Nephron (organoid): ENCODE results near the gene SLC39A1.

Experiments
- H3K27ac Mint-ChIP-seq, 3 experiments: 2 replicates each; pipeline ENCODE4 v1.8.0; 2020; ENCODE audit warnings: mixed read lengths in 3 of 3, mild to moderate bottlenecking in 2 of 3, moderate library complexity in 1 of 3
- H3K27me3 Mint-ChIP-seq: 2 replicates; pipeline ENCODE4 v1.8.0; 2021; ENCODE audit warnings: low read depth, mild to moderate bottlenecking, moderate library complexity, mixed read lengths
- H3K36me3 Mint-ChIP-seq: 2 replicates; pipeline ENCODE4 v1.8.0; 2020; ENCODE audit warnings: low read depth, mixed read lengths
- H3K4me1 Mint-ChIP-seq: 2 replicates; pipeline ENCODE4 v1.8.0; 2020; ENCODE audit warnings: mixed read lengths
- H3K4me3 Mint-ChIP-seq, 3 experiments: 2 replicates each; pipeline ENCODE4 v1.8.0; 2020; ENCODE audit warnings: mild to moderate bottlenecking in 3 of 3, mixed read lengths in 3 of 3, moderate library complexity in 2 of 3
- H3K9me3 Mint-ChIP-seq: 2 replicates; pipeline ENCODE4 v1.8.0; 2020; ENCODE audit warnings: mixed read lengths
- TF ChIP-seq, protein P1 (sequence below), 3 experiments: fragments of 200-600 bp; sonication (generic); IDR thresholded peaks; one replicate each; pipeline ENCODE4 v1.5.0; 2021; ENCODE audit warnings: antibody characterized with exemption in 3 of 3; ENCODE audit not compliant: unreplicated experiment in 3 of 3

The SLC39A1 gene

DNA sequence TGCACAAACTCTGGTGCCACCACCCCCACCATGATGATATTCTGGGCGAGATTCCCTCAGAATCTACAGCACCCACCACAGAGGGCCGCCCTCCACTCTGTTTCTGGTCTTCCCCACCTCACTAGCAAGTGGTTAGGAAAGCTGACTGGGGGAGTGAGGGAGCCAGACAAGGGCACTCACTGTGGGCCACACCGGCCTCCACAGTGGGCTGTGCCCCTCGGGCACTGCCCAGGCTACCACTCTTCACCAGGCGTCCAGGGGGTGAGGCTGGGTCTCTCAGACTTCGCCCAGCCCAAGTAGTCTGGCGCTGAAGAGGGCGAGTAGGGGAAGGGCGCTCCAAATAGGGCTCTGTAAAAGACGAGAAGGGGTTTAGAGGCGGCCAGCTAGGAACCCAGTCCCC is 29.4 kb downstream of the SLC39A1 start:
- peaks cover 45% of the 10 kb centered on the region for H3K36me3 Mint-ChIP-seq
- no peak overlapping the region for H3K27ac Mint-ChIP-seq
- TF ChIP-seq, protein P1, sequence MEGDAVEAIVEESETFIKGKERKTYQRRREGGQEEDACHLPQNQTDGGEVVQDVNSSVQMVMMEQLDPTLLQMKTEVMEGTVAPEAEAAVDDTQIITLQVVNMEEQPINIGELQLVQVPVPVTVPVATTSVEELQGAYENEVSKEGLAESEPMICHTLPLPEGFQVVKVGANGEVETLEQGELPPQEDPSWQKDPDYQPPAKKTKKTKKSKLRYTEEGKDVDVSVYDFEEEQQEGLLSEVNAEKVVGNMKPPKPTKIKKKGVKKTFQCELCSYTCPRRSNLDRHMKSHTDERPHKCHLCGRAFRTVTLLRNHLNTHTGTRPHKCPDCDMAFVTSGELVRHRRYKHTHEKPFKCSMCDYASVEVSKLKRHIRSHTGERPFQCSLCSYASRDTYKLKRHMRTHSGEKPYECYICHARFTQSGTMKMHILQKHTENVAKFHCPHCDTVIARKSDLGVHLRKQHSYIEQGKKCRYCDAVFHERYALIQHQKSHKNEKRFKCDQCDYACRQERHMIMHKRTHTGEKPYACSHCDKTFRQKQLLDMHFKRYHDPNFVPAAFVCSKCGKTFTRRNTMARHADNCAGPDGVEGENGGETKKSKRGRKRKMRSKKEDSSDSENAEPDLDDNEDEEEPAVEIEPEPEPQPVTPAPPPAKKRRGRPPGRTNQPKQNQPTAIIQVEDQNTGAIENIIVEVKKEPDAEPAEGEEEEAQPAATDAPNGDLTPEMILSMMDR (IDR thresholded peaks at IDR 0.05; ENCODE audit: unreplicated experiment in 3 of 3) = no peak
- H3K4me3 Mint-ChIP-seq = no peak overlapping the region
- H3K4me1 Mint-ChIP-seq = no peaks in the 10 kb centered on the region
- H3K27me3 Mint-ChIP-seq = no peaks in the 10 kb centered on the region
- no peaks in the 10 kb centered on the region for H3K9me3 Mint-ChIP-seq

DNA sequence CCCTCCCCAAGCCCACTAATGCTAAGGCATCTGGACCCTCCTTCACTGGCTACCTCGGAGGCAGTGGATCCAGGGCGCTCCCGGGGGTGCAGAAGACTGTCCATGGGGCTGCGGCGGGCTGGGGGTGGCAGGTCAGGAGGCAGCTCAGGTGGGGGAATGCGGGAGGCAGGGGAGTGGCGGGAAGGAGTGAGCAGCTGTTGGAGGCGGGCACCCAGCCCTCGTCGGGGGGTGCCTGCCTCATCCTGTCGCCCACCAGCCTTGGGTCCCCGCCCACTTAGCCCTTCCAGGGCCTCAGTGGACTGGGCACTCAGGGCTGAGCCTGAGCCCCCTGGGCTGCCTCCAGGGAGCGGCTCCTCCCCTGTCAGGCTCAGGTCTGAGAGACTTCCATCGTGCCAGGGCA is 29.9 kb downstream of the SLC39A1 start:
- H3K4me1 Mint-ChIP-seq = no peaks in the 10 kb centered on the region
- TF ChIP-seq, protein P1 (IDR thresholded peaks at IDR 0.05; ENCODE audit: unreplicated experiment in 3 of 3) = no peak
- H3K27me3 Mint-ChIP-seq = no peaks in the 10 kb centered on the region
- no peaks in the 10 kb centered on the region for H3K9me3 Mint-ChIP-seq
- H3K36me3 Mint-ChIP-seq = peaks cover 41% of the 10 kb centered on the region
- H3K4me3 Mint-ChIP-seq = no peak overlapping the region
- H3K27ac Mint-ChIP-seq = no peak overlapping the region

DNA sequence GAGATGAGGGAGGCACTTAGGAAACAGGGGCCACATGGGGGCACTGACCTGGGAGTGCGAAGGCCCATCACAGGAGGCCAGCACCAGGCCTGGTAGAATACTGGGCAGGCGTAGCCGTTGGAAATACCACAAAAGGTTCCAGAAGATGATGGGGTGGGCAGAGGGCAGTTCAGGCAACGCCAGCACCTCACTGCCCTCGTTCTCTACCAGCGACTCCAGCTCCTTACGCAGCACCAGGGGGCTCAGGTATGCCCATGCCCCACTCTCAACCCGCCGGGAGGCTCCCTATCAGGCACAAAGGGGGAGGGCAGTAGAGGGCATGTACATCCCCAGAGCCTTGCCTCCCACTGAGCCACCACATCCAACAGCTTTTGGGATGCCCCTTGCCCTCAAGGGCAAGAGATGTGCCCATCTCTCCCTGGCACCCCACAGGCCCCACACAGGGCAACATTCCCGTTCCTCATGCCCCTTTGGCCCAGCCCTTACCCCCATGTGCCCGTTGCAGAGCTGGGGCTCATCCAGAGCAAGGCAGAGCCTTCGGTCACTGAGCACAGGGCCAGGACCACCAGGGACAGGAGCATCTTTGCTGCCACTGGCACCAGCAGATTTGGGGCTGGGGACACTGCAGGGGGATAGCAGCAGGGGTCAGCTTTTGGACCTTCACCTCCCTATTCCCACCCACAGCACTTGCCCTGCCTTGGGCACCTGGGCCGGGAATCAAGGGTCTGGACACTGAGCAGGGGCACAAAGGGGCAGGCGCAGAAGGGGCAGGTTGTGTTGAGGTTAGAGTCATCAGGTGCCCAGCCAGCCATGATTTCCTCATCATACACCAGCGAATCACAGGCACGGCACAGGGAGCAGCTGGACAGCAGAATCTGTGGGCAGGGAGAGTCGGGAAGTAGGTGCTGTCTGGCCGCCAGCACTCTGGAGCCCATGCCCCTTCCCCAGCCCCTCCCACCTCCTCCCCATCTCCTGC is 30.9 kb downstream of the SLC39A1 start:
- no peaks in the 10 kb centered on the region for H3K4me1 Mint-ChIP-seq
- H3K27ac Mint-ChIP-seq = no peak overlapping the region
- no peaks in the 10 kb centered on the region for H3K27me3 Mint-ChIP-seq
- H3K9me3 Mint-ChIP-seq = no peaks in the 10 kb centered on the region
- H3K4me3 Mint-ChIP-seq = no peak overlapping the region
- TF ChIP-seq, protein P1 (IDR thresholded peaks at IDR 0.05; ENCODE audit: unreplicated experiment in 3 of 3) = no peak
- peaks cover 36% of the 10 kb centered on the region for H3K36me3 Mint-ChIP-seq

DNA sequence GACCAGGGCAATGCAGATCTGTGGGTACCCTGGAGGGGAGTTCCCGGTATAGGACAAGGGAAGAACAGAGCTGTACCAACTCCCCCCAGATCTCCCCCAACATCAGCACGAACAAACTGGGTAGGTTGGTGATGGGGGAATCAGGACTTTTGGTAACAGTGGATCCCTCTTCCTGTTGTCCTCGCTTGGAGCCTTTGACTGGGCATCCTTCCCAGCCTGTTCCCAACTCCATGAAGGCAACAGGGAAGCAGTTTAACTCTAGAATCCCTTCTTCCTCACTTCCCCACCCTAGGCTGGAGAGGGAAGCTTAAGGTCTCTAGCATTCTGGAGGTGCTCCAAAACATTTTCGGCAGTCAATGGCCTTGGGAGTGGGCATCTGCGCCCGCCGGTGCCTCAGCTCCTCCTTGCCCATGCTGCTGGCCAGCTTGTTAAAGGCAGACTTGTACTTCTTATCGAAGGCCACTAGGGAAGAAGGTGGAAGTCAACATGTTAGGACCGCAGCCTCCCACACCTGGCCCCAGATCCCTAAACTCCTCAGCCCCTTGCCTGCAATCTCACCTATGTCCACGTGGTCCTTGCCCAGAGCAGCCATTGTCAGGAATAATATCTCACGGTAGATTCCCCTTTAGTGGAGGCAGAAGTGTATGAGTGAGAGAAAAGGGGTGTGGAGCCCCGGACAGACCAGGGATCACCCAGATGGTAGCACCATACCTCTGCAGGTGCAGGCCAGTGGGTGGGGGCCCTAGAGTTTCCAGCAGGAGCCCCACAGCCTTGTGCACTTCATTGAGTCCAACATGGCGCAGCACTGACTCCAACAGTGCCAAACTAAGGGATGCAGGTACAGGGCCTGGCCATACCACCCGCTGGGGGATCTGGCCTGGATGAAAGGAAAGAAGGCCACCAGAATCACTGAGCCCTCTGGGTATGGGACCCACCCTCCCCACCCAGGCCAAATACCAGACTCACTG is 33.1 kb downstream of the SLC39A1 start:
- Mint-ChIP-seq H3K4me3 (no peak overlapping the region), H3K4me1 (no peaks in the 10 kb centered on the region), H3K9me3 (no peaks in the 10 kb centered on the region), H3K36me3 (peaks cover 18% of the 10 kb centered on the region), H3K27ac (no peak overlapping the region), H3K27me3 (no peaks in the 10 kb centered on the region)
- TF ChIP-seq, protein P1 (IDR thresholded peaks at IDR 0.05; ENCODE audit: unreplicated experiment in 3 of 3) = no peak

DNA sequence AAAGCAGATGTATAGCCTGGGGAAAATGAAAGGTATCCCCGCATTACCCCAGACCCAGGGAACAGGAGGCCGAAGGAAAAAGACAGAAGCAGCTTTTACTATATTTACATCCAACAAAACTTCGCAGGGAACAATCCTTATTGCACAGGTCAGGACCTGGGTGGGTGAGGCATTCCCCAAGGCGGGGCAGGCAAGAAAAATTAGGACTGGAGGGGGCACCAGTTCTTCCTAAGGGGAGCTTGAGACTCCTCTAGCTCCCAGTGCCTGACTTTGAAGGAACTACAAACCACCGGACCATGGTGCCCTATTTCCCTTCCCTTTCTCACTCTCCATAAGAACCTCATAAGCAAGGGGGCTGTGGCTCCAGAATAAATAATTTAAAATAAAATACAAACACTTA is 33.9 kb downstream of the SLC39A1 start:
- no peaks in the 10 kb centered on the region for H3K9me3 Mint-ChIP-seq
- no peak overlapping the region for H3K4me3 Mint-ChIP-seq
- H3K27ac Mint-ChIP-seq = no peak overlapping the region

More for the DNA sequence above, 33.9 kb downstream of the SLC39A1 start:
- Mint-ChIP-seq H3K36me3 (peaks cover 15% of the 10 kb centered on the region), H3K4me1 (no peaks in the 10 kb centered on the region), H3K27me3 (no peaks in the 10 kb centered on the region)
- TF ChIP-seq, protein P1 (IDR thresholded peaks at IDR 0.05; ENCODE audit: unreplicated experiment in 3 of 3) = no peak
